Effector memory CD4-positive, alpha-beta T cell (primary cell): ENCODE data around the gene PLEKHA1.
A peak's percentile ranks its signal among the peaks of the same experiment; 100 is the strongest.

Source experiments
- DNase-seq, 3 donors: peaks; one replicate each; pipeline ENCODE4 v3.0.0-alpha.2; 2020
- H3K27ac ChIP-seq: 2 replicates; pipeline ENCODE4 v1.7.0; 2013; ENCODE audit warnings: mild to moderate bottlenecking, low read length, moderate library complexity; ENCODE audit not compliant: insufficient read depth, poor library complexity, severe bottlenecking
- H3K27me3 ChIP-seq: replicated peaks from 2 replicates; pipeline ENCODE4 v1.7.0; 2013; ENCODE audit warnings: mild to moderate bottlenecking, low read length; ENCODE audit not compliant: insufficient read depth, control insufficient read depth, poor library complexity, severe bottlenecking
- H3K36me3 ChIP-seq: 2 replicates; pipeline ENCODE4 v1.7.0; 2013; ENCODE audit warnings: mild to moderate bottlenecking, low read length, moderate library complexity; ENCODE audit not compliant: control insufficient read depth, insufficient read depth
- H3K4me1 ChIP-seq: 2 replicates; pipeline ENCODE4 v1.7.0; 2013; ENCODE audit warnings: low read length, mild to moderate bottlenecking; ENCODE audit not compliant: control insufficient read depth, insufficient read depth, poor library complexity, severe bottlenecking
- H3K4me3 ChIP-seq: 2 replicates; pipeline ENCODE4 v1.7.0; 2013; ENCODE audit warnings: low read length, low read depth, mild to moderate bottlenecking; ENCODE audit not compliant: insufficient read depth, poor library complexity, severe bottlenecking
- H3K9me3 ChIP-seq: 2 replicates; pipeline ENCODE4 v1.7.0; 2013; ENCODE audit warnings: mild to moderate bottlenecking, low read length, moderate library complexity; ENCODE audit not compliant: control insufficient read depth
- total RNA-seq, 3 donors: gene quantifications; one replicate each; lab custom pipeline; 2026; lab: John Stamatoyannopoulos, UW

The PLEKHA1 gene
- 50.5 to 65.6 (median 52.0) reads per million in 3 donors for total RNA-seq

DNA sequence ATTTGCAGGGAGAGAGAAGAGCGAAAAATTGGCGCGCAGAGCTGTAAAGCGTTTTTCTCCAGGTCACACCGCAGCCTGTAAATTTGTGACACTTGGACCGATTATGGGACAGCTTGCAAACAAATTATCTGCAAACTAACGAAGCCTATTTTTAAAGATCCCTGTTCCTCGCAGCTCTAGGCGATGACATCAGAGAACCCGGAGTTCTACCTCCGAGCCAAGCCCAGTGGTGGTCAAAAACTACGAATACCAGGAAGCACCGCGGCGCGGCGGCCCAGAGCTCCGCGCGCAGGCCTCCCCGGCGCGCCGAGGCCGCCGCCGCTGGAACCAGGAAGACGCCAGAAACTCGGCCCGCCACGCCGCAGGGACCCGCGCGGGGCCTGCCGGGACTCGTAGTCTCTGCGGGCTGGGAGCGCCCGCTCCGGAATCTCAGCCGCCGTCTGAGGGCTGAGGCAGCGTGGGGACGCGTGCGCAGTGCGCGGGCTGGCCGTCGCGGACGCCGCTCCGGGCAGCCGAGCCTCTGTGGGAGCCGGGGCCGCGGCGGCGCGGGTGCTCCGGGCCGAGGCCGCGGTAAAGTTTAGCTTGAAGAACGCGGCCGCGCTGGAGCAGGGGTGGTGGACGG lies at the start of gene PLEKHA1:
Gene PLEKHA1, plus strand, starts transcription at position 472 of the 622 bp plus-strand sequence. CDS start 18,493 bp downstream, outside the sequence.
- Histone ChIP-seq H3K4me3 (peak within 1 kb of the TSS; percentile 90), H3K36me3 (no peaks in the 10 kb centered on the region)

DNA sequence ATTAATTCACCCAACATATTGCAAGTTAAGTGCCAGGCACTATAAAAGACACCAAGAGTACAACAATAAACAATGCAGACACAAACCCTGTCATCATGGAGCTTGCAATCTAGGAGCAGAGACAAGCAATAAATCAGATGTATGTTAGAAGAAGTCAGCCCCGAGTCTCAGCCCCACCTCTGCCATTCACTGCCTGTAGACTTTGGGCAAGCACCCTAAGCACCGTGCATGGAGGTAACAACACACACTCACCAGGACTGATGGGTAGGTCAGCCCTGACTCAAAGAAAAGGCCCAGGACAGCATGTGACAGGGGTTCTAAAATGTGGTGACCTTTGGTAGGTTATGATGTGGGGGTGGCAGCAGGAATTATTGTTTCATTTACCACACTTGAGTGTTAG lies 49.3 kb upstream of the PLEKHA1 start:
- Histone ChIP-seq H3K4me3 (no peak overlapping the region), H3K4me1 (no peaks in the 10 kb centered on the region), H3K9me3 (no peaks in the 10 kb centered on the region), H3K27me3 (no peaks in the 10 kb centered on the region), H3K36me3 (no peaks in the 10 kb centered on the region), H3K27ac (no peak overlapping the region)
- DNase-seq: no peak

More for the DNA sequence above, at the start of gene PLEKHA1:
- Histone ChIP-seq H3K27me3 (no peaks in the 10 kb centered on the region), H3K9me3 (no peaks in the 10 kb centered on the region), H3K4me1 (no peaks in the 10 kb centered on the region), H3K27ac (peak within 1 kb of the TSS; percentile 95)
- DNase-seq: peak; percentile 85 to 89 (median 88)

DNA sequence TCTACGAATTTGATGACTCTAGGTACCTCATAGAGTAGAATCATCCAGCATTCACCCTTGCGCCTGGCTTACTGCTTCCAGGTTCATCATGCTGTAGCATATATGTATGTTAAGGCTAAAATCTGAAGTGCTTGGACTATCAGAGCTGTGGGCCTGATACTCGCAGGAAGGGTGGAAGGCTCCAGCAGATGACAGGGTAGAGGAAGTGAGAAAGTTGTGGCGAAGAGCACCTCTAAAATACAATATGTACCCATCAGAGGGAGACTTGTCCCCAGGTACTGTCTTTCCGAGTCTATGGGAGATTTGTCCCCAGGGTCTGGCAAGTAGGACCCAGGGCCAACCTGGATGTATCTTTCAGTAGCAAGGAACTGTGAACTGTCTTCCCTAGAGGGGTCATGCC lies 48.1 kb upstream of the PLEKHA1 start:
- Histone ChIP-seq H3K27ac (no peak overlapping the region), H3K9me3 (no peaks in the 10 kb centered on the region), H3K4me1 (no peaks in the 10 kb centered on the region), H3K27me3 (no peaks in the 10 kb centered on the region), H3K4me3 (no peak overlapping the region), H3K36me3 (no peaks in the 10 kb centered on the region)
- DNase-seq: no peak

DNA sequence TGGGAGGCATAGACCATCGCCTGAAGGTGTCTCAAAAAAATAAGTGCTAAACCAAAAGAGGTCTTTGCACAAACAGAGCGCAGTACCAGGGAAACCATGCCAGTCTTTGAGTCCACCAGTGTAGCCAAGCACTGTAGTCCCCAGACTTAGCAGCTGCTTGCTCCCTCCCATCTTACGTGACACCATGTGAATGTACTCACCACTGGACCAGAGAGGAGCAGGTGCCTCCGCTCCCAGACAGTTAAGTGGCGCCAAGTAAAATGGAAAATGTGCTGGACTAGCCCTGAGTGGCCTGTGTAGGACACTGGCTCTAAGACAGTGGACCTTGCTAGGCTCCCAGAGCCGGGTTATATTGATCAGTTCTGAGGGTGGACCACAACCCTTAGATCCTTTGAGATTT lies 47.7 kb upstream of the PLEKHA1 start:
- Histone ChIP-seq H3K4me3 (no peak overlapping the region), H3K27ac (no peak overlapping the region), H3K9me3 (no peaks in the 10 kb centered on the region), H3K36me3 (no peaks in the 10 kb centered on the region), H3K27me3 (no peaks in the 10 kb centered on the region), H3K4me1 (no peaks in the 10 kb centered on the region)
- no peak for DNase-seq

DNA sequence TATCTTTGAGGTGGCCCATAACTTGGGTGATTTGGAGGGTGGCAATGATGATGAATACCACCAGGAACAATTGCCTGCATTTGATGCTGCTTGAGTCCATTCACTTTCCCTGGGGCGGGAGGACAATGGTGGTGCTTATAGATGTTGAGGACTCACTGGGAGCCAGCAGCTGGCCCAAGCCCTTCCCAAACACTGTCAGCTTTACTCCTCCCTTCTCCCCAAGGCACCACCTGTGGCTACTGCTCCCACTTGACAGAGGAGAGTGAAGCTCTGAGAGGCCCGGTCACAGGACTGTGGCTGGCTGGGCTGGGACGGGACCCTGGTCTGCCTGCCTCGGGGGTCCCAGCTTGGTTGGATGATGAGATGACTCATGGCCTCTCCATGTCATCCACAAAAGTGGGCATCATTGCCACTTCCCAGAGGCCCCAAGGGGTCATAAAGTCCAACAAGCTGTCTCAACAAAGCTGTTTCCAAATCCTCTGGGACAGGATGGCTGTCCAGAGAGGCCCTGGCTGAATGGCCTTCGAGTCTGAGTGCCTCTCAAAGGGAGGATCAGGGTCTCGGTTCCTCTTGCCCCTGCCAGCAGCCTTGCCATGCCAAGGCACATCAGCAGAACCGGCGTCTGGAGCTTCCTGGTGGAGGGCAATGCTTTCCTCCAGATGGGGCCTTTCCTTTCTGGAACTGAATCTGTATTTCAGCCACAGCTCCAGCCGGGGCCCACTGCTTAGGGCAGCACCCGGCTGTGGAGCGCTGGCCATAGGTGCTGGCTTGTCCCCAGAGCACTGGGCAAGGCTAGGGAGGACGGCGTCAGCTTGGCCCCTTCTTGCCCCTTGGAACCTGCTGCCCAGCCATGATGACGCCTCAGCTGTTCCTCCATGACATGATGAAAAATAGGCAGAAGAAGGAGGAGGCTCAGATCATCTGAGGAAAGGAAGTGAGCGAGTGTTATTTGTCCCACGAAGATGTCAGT lies 47.0 kb upstream of the PLEKHA1 start:
- H3K27ac ChIP-seq: no peak overlapping the region
- no peak overlapping the region for H3K4me3 ChIP-seq
- no peaks in the 10 kb centered on the region for H3K36me3 ChIP-seq
- H3K27me3 ChIP-seq: no peaks in the 10 kb centered on the region
- H3K9me3 ChIP-seq: no peaks in the 10 kb centered on the region
- no peak for DNase-seq
- H3K4me1 ChIP-seq: no peaks in the 10 kb centered on the region

DNA sequence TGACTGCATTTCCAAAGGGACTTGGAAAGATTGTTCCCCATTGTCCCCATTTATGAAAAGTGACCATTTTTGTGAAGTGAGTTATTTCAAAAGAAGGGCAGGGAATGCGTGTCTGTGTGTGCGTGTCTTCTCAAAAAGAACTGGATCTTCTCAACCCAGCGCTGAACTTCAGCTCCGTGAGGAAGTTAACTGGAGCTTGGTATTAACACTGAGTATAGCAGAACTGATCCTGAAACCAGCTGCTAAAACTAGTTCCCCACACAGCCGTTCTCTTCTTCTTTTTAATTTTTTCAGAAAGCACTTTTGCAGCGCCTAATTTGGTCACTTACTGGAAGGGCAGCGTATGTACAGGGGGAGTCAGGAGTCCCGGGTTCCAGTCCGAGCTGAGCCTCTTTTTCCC lies 45.8 kb upstream of the PLEKHA1 start:
- Histone ChIP-seq H3K36me3 (no peaks in the 10 kb centered on the region), H3K27ac (no peak overlapping the region), H3K9me3 (no peaks in the 10 kb centered on the region), H3K4me3 (no peak overlapping the region), H3K27me3 (no peaks in the 10 kb centered on the region), H3K4me1 (no peaks in the 10 kb centered on the region)
- DNase-seq: no peak

DNA sequence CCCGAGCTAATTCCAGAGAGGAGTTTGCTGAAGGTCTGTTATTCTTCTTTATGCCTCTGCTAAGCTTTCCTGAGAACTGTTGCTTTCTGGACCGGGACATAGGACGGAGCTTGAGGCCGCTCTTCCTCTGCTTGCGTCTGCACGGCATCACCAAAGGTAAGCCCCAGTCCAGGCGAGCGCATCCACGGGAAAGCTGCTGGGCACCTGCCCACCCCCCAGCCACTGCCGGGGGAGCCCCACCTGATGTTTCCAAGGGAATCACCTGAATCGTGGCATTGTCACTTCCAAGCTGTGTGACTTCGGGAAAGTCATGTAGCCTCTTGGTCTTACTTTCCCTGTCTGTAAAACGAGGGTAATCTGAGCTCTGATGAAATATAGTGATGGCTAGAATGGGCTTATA lies 45.1 kb upstream of the PLEKHA1 start:
- Histone ChIP-seq H3K4me3 (no peak overlapping the region), H3K36me3 (no peaks in the 10 kb centered on the region), H3K27me3 (no peaks in the 10 kb centered on the region), H3K4me1 (no peaks in the 10 kb centered on the region), H3K9me3 (no peaks in the 10 kb centered on the region), H3K27ac (no peak overlapping the region)
- DNase-seq: no peak

DNA sequence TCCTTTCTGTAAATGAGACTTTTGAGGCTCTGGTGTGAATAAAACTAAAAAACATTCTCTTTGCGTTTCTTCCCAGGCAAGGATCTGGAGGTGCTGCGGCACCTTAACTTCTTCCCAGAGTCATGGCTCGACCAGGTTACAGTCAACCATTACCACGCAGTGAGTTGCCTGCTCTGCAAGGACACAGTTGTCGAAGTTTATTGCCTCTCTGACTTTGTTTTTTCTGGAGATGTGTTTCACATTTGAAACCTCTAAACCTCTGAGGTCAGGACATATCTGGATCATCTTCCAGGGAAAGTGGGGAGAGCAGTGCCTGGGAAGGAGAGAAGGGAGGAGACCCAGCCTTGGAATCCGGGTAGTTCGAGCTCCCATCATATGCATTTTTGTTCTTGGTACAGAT lies 43.4 kb upstream of the PLEKHA1 start:
- Histone ChIP-seq H3K27ac (no peak overlapping the region), H3K27me3 (no peaks in the 10 kb centered on the region), H3K4me3 (no peak overlapping the region), H3K9me3 (no peaks in the 10 kb centered on the region), H3K4me1 (no peaks in the 10 kb centered on the region), H3K36me3 (no peaks in the 10 kb centered on the region)
- DNase-seq: no peak

DNA sequence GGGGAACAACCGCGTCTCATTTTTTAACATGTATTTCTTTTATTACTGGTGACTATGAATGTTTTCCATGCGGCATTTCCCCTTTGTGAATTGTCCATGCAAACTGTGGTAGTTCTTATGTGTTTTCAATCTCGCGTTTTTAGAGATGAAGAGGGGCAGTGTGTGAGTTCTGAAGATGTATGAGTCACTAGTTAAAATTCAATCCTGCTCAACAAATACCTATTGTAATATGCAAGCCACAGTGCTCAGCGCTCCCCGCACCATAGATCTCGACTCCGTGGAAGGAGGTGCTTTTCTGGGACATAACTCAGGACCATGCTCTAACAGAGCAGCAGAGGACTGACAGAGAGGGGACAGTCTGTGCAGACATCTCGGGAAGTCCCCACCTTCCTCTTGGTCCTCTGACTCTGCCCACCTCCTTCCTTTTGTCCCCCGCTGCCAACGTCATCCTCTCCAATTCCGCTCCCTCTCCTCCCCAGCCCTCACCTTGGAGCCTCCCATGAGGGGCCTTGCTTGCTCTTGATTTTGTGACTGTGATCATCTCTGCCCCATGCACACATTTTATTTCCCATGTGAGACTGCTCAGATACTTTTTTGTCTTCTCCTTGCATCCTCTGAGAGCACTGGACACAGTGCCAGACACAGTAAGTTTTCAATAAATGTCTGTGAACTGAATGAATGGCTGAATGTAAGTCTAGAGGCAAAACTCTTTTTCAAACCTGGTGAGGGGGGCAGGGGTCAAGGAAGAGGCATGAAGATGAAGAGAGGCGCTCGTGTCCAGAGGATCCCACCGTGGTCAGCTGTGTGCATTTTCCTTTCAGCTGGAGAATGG lies 42.7 kb upstream of the PLEKHA1 start:
- H3K4me1 ChIP-seq: no peaks in the 10 kb centered on the region
- no peak overlapping the region for H3K4me3 ChIP-seq
- no peak for DNase-seq
- no peaks in the 10 kb centered on the region for H3K27me3 ChIP-seq
- H3K27ac ChIP-seq: no peak overlapping the region
- no peaks in the 10 kb centered on the region for H3K36me3 ChIP-seq
- no peaks in the 10 kb centered on the region for H3K9me3 ChIP-seq
